GM18519 (cell line): ENCODE results near the gene TCERG1L.
"Not testable (repeated sequence)": the region's sequence is repeated elsewhere in the genome, so short reads cannot be mapped to it uniquely, and the experiment has no call there.

Experiments used
- ATAC-seq: cut with Tn5 transposase; IDR thresholded peaks from one replicate; pipeline ENCODE4 v1.9.1; 2021; ENCODE audit warnings: mild to moderate bottlenecking, moderate library complexity; ENCODE audit not compliant: unreplicated experiment, low FRiP score

TCERG1L gene

DNA sequence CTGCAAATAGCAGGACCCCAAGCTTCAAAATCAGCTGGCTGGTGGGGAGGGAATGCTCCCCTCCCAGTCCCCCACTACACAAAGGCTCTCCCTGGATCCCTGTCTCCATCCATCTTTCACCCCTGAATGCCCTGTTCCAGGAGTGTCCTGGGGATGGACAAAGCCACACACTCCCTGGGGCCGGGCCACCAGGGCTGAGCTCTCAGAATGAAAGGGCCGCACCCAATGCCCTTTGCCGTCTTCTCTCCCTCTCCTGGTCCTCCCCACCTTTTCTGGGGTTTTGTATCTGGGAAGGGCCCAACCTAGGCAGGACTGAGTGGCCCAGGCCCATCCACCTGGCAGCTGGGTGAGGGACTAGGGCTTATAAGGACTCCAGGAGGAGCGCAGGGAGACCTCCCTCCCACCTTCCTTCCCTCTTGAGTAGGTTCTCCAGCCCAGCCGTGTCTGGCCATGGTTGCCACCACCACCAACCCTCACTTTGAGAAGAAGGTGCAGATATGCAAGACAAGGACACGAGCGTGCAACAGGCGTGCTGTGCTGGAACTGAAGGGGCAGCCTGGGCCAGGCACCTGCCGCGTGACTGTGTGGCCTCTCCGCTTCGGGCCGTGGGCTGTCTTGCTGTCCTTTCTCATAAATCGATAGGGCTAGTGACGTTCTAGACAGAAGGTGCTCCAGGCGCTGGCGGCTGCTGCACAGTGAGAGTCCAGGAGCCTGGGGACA, 157.1 kb downstream of the TCERG1L start:
- no peak for ATAC-seq

DNA sequence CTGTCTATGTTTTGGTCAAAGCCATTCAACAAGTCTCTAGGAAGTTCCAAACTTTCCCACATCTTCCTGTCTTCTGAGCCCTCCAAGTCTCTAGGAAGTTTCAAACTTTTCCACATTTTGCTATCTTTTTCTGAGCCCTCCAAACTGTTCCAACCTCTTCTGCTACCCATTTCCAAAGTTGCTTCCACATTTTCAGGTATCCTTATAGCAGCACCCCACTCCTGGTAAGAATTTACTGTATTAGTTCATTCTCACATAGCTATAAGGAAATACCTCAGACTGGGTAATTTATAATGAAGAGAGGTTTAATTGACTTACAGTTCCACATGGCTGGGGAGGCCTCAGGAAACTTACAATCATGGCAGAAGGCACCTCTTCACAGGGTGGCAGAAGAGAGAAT, 159.1 kb downstream of the TCERG1L start:
- ATAC-seq, result not testable (repeated sequence)

DNA sequence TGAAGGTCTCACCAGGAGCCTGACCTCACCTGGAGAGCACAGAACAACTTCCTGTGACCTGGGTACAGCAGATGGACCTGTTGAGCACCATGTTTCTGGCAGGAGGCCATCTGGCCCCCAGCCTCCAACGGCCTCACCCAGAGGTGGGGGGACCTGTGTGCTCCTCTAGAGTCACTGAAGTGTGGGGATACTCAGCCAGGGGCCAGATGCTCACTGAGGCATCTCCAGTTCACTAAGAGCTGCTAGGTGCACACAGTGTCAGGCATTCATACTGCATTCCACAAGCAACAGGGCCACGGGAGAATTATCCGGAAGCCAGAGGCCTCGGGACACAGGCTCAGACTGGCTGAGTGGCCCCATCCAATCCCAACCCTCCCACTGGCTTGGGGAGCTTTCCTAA, 161.4 kb downstream of the TCERG1L start:
- no peak for ATAC-seq

DNA sequence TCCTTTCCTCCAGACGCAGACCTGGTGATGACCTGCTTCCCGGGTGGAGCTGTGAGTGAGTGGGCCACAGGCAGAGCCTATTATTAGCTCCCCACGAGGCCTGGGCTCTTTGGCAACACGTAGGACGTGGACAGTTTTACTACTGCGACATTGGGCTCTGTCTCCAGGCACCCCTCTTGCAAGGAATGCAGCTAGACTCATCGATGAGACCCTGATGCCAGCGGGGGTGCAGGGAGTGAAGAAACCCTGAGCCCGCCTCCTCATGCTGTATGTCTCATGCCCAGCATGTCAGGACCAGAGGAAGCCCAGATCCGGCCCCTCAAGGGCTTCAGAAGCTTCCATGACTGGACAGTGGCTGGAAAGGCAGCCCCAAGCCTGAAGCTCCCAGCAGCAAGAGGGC, 161.9 kb downstream of the TCERG1L start:
- ATAC-seq, result no peak

DNA sequence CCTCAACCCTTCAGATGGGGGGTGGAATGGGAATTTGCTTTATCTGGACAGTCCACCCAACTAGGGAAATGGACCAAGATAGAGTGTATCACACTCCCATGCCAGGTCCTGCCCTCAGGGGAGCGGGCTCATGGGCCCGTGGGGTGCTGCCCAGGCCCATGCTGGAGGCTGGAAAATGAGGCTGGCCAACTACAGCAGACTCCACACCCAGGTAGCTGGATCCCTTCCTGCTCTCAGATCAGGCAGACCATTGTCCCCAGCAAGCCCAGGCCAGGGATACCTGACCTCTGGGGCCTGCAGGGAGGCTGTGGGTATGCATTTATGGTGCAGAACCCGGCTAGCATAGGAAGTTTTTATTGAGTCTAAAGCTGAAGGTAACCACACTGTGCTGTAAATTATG, 162.4 kb downstream of the TCERG1L start:
- no peak for ATAC-seq

DNA sequence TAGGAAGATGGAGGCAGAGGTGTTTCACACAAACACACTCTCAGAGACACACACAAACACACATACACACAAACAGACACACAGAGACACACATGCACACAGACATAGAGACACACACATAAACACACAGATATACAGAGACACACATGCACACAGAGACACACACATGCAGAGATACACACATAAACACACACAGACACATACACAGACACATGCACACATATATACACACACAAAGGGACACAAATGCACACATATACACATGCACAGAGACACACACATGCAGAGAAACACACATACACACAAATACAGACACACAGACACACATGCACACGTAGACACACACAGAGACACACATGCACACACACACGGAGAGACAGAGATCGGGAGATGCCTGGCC, 163.3 kb downstream of the TCERG1L start:
- no peak for ATAC-seq

DNA sequence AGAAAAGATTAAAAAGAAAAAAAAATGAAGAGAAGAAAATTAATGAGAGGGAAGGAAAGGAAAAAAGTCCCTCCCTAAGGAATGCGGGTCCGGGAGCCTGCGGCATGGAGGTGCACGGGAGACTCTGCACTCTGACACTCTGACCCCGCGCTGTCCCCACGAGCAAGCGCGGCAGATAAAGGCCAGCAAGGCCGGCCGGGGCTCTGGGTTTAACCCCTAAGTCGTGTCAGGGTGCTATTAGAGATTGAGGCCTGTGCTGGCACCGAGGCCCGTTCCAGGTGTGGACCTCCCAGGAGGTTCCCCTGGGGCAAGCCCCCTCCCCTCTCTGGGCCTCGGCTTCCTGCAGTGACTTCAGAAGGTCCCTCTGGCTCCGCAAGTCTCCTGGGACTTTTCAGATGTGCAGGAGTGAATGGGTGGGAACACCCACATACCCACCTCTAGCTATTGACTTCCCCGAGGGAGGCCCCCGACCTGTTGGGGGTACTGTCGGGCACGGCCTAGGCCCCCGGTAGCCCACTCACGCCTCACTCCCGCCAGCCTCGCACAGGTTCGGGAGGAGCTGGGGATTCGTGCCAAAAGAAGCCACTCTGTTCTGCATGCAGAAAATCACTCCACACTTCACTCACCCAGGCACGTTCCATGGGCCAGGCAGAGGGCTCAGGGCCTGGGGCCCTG, 164.1 kb downstream of the TCERG1L start:
- no peak for ATAC-seq

DNA sequence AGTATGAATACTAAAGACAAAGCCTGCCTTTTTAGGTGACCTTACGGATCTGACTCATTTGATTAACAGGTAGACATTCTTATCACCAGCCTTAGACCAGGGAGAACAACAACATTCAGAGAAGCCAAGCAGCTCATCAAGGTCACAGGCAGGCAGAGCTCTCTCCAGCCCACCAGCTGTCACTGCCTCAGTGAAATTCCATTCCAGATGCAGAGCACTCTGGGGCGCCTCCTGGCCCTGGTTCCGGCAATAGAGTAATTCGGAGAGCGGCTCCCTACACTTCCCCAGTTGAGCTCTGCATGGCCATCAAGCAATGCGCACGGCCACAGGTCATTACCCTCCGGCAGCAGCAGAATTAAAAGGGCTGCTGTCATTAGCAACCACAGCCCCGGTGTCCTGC, 164.7 kb downstream of the TCERG1L start:
- no peak for ATAC-seq

DNA sequence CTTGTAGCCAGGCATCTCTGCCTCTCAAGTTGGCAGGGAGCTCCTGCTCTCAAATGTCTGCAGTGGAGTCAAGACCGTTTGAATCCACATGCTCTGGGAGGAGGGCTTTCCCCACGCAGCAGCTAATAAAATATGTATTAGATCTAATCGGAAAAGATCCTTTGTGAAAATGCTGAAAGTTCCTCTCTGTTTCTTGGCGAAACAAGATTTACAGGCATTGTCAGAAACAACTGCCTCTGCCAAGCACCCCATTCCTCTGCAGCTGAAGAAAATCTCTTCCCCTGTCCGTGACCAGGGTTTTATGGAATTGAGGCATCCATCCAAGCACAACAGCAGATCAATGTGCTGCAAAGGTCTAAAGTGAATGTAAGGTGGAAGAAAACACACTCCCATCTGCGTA, 165.8 kb downstream of the TCERG1L start:
- ATAC-seq, result no peak

DNA sequence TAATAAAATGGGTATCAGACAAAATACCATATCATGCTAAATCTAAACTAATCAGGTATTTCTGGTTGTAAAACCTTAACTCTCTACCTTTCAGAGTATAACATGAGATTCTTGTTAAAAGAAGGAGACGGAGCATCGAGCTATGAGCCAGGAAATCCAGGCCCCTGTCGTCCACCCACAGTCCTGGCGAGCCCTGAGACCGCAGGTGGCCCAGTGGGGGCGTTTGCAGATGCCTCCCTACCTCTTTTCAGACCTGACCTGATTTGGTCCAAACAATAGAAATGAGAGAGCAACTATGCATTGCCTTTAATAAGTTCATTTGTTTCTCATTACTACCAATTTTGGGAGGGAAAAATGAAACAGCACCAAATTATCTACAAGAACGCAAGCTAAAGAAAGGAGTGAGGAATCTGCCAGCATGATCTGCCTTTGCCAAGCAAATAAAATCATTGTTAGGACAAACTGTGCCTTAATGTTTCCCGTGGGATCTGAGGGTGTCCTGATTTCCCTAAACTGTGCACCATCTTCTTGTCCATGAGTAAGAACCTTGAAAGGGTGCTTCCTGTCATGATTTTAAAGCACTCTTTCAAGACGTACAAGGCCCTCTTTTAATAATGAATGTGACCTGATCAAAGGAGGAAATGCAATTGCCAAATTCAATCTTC, 166.7 kb downstream of the TCERG1L start:
- no peak for ATAC-seq

DNA sequence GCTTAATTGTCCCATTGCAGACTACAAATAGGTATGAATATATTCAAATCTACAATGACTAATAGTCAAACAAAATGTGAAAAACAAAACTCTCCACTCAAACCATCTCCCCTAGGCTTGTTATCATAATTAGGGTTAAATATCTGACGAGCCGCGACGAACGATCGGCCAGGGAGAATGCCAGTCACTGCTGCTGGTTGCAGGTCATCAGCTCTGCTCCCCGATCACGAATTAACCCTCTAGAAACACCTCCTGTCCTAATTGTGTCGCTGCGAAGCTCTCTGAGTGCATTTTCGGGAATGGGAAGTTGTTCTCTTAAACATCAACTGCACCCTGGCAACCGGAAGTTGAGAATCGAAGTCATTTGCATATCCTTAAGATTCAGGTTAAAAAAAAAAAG, 167.3 kb downstream of the TCERG1L start:
- no peak for ATAC-seq

DNA sequence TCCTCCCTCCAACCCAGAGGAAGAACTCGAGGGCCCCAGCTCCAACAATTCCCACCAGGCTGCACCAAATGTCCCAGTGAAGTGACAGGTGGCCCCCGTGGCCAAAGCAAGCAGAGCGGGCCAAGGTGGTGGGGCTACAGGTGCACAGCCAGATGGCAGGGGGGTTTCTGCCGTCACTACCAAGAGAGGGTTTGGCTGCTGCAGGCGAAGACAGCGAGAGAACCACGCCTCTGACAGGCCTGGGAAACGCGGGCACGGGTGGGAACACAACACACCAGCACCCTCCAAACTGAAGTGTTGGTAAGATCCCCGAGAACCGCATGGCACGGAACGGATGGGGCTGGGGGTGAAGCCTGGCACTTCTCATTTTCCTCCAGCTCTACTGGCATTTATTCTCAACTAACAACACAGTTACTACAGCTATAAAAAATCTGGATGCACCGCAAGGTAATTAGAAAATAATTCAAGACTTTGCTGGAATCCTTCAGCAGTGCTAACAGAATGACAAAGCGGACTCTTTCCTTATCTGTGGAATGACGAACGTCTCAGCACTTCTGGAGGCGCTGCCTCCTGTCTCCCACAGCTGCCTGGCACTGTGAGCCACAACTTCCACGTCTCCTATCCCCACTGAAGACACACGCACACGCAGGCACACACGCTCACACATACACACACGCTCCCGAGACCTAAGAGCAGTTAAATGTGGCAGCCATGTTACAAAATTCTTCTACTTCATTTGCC, 167.9 kb downstream of the TCERG1L start:
- no peak for ATAC-seq

DNA sequence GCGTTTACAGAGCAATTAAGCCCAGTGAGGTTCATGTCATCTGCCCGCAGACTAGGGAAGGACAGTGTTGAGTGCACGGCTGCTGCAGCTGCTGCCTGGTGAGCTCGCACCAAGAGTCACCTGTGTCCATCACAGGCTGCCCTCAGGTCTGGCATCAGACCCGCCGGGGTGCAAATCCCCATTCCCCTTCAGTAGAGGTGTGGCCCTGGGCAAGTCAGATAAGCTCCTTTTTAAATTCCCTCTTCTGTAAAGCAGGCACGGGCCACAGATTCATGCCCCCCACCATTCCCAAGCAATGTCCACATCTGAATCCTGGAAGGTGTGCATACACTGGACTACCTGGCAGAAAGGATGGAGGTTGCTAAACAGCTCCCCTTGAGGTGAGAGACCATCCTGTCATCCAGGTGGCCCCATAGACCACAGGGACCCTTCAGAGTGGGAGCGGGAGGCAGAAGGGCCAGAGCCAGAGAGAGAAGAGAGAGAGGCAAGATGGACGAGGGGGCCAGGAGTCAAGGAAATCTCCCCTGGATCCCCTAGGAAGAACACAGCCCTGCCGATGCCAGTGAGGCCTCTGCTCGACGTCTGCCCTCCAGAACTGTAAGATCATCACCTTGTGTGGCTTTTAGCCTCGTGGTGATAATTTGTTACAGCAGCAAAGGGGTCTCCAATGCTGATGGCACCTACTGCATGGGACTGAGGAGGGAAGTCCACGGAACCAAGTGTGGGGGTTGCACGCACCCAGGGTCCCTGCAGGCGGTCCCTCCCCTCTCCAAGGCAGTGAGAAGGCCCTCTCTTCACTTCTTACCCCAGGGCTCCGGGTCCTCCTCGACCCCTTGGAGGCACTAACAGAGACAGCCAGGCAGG, 168.8 kb downstream of the TCERG1L start:
- no peak for ATAC-seq

DNA sequence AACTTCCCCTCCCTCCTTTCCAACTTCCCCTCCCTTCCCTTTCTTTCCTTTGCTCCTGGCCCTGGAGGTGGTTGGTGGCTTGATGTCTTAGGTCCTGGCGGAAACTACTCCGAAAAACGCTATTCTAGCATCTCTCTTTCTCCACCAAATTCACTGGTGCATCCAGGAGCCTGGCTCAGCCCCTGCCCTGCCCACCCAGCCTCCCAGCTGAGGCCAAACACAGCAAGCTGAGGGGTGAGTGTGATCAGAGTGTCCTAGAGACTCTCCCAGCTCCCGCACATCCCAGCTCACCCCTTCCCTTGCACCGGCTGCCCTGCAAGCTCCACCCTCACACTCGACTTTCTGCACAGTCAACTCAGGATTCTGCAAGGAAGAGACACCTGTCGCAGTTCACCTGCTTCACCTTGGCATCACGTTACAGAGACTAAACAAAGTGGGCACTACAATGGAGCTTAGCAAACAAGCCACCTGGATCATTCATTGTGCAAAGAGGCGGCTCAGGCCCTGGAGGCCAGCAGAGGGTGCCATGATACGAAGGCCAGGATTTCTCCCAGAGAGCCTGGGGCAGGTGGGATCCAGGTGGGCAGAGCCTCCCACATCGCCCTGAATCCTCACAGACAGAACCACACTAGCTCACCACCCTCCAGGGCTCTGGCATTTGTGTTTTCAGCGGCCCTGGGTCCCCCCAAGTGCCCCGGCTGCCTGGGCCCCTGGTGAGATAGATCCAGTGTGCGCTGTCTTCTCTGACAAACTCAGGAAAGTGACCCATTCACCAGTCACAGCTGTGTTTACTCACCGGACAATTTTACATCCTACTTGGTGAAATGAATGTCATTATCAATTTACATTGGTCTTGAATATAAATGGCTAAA, 169.6 kb downstream of the TCERG1L start:
- no peak for ATAC-seq

DNA sequence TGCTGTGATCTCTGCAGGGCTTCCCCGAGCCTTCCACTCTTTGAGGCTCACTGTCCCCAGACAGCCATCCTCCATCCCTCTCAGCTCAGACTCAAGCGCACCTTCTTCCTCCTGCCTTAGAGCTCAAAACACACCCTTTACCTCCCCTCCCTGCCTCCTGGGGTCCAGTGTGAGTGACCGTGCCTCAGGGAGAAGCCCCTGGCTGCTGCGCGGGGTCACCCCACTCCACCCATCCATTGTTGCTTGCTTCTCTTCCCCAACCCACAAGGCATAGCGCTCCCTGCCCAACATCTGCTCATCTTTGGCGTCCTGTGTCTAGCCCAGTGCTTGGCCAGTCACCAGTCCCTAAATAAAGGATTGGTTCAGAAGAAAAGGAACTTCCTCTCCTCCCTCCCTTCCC, 170.3 kb downstream of the TCERG1L start:
- ATAC-seq, result no peak

DNA sequence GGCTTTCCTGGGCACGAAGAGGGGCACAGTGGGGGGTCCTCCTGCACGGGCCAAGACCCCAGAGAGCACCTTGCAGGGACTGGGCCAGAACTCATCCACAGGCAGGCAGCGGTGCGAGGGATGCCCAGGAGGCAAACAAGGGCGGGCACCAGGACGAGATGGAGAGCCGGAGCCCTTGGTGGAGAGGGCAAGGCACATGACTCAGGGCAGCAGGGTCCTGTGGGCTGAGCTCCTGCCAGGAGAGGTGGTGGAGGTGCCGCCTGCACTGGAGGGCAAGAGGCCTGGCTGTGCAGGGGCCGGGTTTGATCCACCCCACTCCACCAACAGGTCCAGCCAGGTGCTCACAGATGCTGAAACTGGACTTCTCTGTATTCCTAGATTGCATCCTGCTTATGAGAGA, 170.9 kb downstream of the TCERG1L start:
- no peak for ATAC-seq

DNA sequence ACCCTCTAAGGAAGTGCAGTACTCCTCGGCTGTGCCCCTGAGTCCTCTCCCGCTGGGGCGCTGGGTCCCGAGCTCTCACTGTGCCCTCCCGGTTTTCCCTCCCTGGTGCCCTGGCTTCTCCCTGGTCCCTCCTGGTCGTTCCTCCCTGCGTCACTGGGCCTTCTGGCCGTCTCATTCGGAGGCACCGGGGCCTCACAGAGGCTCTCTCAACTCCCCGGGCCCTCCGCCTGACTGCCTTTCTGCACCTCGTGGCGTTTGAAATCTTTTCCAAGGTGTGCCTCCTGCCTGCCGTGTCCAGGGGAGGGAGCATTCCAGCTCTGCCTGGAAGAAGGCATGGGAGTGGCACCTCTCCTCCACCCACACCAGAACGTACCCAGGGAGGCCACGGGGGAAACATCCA, 174.3 kb downstream of the TCERG1L start:
- ATAC-seq, result no peak

DNA sequence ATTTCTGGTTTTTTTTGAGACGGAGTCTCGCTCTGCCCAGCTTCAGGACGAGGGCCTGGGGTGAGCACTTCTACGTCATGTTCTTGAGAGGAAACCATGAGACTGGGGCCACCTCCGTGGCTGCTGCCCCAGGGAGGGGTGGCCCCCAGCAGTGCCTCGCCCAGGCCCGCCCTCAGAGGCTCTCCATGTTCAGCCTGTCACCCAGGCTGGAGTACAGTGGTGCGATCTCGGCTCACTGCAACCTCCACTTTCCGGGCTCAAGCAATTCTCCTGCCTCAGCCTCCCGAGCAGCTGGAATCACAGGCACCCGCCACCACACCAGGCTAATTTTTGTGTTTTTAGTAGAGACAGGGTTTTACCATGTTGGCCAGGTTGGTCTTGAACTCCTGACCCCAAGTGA, 175.2 kb downstream of the TCERG1L start:
- ATAC-seq, result not testable (repeated sequence)

DNA sequence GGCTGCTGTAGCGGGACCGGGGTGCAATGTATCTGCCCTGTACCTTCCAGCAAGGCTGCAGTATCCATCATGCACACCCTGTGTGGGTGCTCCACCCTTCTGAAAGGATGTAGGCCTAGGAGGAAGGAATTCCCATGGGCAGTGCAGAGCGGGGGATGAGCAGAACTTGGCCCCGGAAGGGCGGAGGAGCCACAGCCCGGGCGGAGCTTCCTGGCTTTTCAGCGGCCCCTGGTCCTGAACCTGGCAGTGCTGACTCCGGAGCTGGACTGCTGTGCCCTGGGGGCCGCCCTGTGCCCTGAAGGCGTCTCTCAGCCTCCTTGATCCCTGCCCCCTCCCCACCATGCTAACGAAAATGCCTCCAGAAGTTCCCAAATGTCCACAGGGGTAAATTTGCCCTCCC, 175.8 kb downstream of the TCERG1L start:
- ATAC-seq, result no peak
